HG03521 (cell line): ENCODE results near the gene ABAT.
A peak's percentile ranks its signal among the peaks of the same experiment; 100 is the strongest.
"Not testable (repeated sequence)": the region's sequence is repeated elsewhere in the genome, so short reads cannot be mapped to it uniquely, and the experiment has no call there.

ENCODE experiments used
- ATAC-seq: cut with Tn5 transposase; IDR thresholded peaks from one replicate; pipeline ENCODE4 v1.9.1; 2021; ENCODE audit warnings: mild to moderate bottlenecking, moderate library complexity; ENCODE audit not compliant: unreplicated experiment

The ABAT gene

GRCh38 chr16:8774208-8774607 lies 99.8 kb downstream of the ABAT start:
- ATAC-seq = no peak

- no peak for ATAC-seq
Measured at GRCh38 chr16:8775359-8775758, 100.9 kb downstream of the ABAT start.

GRCh38 chr16:8776129-8776584 lies 101.7 kb downstream of the ABAT start:
- ATAC-seq = no peak

GRCh38 chr16:8777217-8777616 lies 102.8 kb downstream of the ABAT start:
- no peak for ATAC-seq

- ATAC-seq = no peak
Measured at GRCh38 chr16:8781797-8782196, 107.4 kb downstream of the ABAT start.

- ATAC-seq = no peak
Measured at GRCh38 chr16:8782673-8783072, 108.3 kb downstream of the ABAT start.

GRCh38 chr16:8785408-8785807 lies 111.0 kb downstream of the ABAT start:
- ATAC-seq = no peak

- ATAC-seq = not testable (repeated sequence)
Measured at GRCh38 chr16:8786316-8786715, 111.9 kb downstream of the ABAT start.

GRCh38 chr16:8788578-8789172 lies 114.3 kb downstream of the ABAT start:
- no peak for ATAC-seq

- ATAC-seq = no peak
Measured at GRCh38 chr16:8795091-8795490, 120.7 kb downstream of the ABAT start.

GRCh38 chr16:8795818-8796217 lies 121.4 kb downstream of the ABAT start:
- no peak for ATAC-seq

- no peak for ATAC-seq
Measured at GRCh38 chr16:8796469-8797363, 122.3 kb downstream of the ABAT start.

- peak; percentile 92 for ATAC-seq
Measured at GRCh38 chr16:8797364-8798173, 123.2 kb downstream of the ABAT start, which contains the start of the genes PMM2 and TMEM186. Gene PMM2 (plus strand): TSS chr16:8797839. CDS start chr16:8797883, 44 bp downstream. Gene TMEM186 (minus strand): TSS chr16:8797639. CDS start chr16:8797614, 25 bp downstream.

GRCh38 chr16:8798174-8798527 lies 123.7 kb downstream of the ABAT start:
- ATAC-seq = no peak

GRCh38 chr16:8798535-8799157 lies 124.2 kb downstream of the ABAT start:
- ATAC-seq = no peak

- ATAC-seq = no peak
Measured at GRCh38 chr16:8801701-8802100, 127.3 kb downstream of the ABAT start.

- ATAC-seq = not testable (repeated sequence)
Measured at GRCh38 chr16:8803733-8804132, 129.3 kb downstream of the ABAT start.

GRCh38 chr16:8804313-8804712 lies 129.9 kb downstream of the ABAT start:
- no peak for ATAC-seq

- no peak for ATAC-seq
Measured at GRCh38 chr16:8806272-8806983, 132.0 kb downstream of the ABAT start.

GRCh38 chr16:8807189-8807588 lies 132.8 kb downstream of the ABAT start:
- no peak for ATAC-seq
